Measurements from ENCODE around the gene SPNS2. TPM values are rescaled to one million over a fixed set of nuclear protein-coding genes. Genes with fewer than 3 reads are reported as not detected.

The SPNS2 gene
- total RNA-seq, 1 donor from 2014 or later, result 0.47 TPM

DNA sequence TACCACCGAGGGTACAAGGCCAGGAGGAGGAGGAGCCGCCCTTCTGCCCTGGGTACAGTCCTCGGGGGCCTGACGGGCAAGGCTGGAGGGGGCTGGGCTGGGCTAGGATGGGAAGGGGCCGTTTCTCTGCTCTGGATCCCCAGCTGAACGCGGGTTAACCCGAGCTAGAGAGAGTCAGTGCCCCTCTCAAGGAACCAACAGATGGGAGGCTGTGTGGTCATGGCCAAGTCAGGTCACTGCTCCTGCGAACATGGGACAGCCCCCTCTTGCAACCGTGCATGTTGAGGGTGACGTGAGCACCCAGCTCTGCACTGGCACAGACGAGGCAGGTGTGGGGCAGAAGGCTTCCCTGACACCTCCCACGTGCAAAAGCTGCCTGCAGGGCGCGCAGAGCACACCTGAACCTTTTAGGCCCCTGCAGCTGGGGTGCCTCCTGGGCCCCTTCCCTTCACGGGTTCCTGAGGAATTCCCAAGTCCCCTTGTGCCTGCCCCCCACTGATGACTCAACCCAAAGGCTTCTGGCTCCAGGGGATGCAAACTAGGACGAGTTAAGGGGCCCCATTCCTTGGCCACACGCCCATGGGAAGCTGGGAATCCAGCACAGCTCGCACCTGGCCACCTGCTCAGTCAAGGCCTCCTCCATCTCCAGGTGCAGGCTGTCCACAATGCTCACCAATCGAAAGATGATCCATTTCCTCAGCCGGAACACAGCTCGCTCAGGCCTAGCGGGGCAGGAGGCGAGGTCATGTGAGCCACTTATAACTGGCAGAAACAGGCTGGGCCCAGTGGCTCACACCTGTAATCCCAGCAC lies 50.2 kb downstream of the SPNS2 start:
- intact Hi-C loops (cut with micrococcal nuclease), result no loop called here

- intact Hi-C loops (cut with micrococcal nuclease), result no loop called here
These were observed 51.3 kb downstream of the SPNS2 start for GRCh38 chr17:4549781-4550533.

- intact Hi-C loops (cut with micrococcal nuclease), result no loop called here
These were observed 51.9 kb downstream of the SPNS2 start for GRCh38 chr17:4550534-4551039.

DNA sequence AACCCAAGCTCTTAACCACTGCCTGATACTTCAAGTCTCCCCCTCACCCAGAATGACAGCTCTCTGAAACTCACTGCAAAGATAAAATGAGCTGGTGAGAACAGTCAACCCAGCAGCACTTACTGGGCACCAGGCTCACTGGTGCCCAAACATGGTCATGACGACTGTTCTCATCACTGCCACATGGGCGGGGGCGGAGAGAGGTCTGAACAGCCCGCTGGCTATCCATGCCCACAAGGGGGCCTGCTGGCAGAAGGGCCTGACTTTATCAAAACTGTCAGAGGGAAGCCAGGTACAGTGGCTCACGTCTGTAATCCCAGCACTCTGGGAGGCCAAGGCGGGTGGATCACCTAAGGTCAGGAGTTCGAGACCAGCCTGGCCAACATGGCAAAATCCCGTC lies 52.5 kb downstream of the SPNS2 start:
- intact Hi-C loops (cut with micrococcal nuclease), result no loop called here

DNA sequence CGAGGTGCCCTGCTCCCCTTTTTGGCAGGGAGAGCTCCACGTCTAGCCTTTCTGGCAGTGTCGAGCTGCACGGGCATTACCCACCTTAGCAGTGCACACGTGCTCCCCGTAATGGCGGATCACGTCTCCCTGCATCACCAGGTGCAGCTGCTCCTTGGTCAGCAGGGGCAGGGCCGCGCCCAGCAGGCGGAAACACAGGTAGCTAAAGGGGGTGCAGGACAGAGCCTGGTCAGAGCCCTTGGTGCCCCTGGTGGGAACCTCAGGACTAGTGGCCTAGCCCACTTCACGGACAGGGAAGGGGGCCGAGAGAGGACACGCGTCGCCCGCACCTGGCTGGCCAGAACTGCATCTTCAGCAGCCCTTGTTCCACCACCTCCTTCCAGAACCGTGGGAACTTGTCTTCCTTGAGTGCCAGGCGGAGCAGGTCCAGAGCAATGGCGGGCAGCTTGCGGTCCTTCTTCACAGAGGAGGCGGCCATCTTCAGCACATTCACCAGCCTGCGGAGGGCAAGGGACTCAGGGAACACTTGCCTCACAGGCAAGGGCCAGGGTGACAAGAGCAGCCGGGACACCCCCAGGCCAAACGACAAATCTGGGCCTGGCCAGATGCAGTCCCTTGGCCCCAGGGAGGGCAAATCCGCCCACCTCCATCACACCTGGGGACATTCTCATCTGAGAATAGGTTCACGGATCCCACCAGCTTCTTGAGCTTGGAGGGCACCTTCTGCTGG lies 53.3 kb downstream of the SPNS2 start:
- intact Hi-C loops (cut with micrococcal nuclease), result no loop called here

- intact Hi-C loops (cut with micrococcal nuclease), result loop anchor here (2.0 kb wide), 1 partner anchor 67 kb away; no protein-coding TSS in a partner anchor
These were observed 55.0 kb downstream of the SPNS2 start for GRCh38 chr17:4553669-4554068.

- intact Hi-C loops (cut with micrococcal nuclease), result loop anchor here (2.0 kb wide), 1 partner anchor 68 kb away; no protein-coding TSS in a partner anchor
These were observed 55.8 kb downstream of the SPNS2 start for GRCh38 chr17:4554441-4554996.

DNA sequence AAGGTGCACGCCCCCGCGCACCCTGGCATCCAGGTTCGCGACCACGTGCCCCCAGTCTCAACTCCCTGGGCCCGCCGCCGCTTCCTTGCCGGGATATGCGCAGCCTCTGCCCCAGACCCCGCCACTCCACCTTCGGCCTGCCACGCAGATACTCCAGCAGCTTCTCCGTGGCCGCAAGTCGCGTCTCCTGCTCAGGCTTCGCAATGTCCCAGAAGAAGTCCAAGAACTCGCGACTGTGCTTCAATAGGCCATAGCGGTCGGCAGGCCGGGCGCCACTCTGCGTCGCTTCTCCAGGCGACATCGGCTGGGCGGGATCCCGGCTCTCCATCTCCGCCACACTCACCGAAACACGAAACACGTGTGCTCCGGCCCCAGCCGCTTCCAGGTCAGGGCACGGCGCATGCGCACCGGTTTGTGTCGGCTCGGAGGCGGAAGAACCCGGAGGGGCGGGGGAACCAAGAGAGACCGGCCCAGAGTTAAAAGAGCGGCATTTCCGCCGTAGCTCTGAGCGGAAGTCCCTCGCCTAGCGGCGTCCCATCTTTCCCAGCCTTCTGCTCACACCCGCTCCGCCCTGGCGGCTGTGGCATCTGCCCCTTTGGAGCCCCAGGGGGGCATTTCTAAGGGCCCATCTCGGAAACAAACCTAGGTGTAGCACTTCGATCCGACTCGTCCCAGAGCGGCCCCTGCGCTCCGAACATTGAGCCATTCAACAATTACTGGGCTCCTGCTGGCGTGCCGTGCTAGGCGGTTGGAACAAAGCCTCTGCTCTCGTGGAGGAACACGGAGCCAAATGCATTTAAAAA lies 56.5 kb downstream of the SPNS2 start, which contains the start of gene MYBBP1A:
TSS of gene MYBBP1A (minus strand) at position 388 of the 803 bp plus-strand sequence. CDS start at position 328, 60 bp downstream.
- intact Hi-C loops (cut with micrococcal nuclease), result loop anchor here (1.0 to 5.0 kb wide), 5 partner anchors 10 to 413 kb away; partner anchors contain the start of genes ANKFY1, CYB5D2, UBE2G1 and ZZEF1

- intact Hi-C loops (cut with micrococcal nuclease), result loop anchor here (1.0 to 5.0 kb wide), 5 partner anchors 9 to 414 kb away; partner anchors contain the start of genes ANKFY1, CYB5D2, UBE2G1 and ZZEF1
These were observed 57.4 kb downstream of the SPNS2 start for GRCh38 chr17:4555873-4556759.

- intact Hi-C loops (cut with micrococcal nuclease), result loop anchor here (5.0 kb wide), 1 partner anchor 415 kb away; the partner anchor contains the start of genes CYB5D2 and ZZEF1
These were observed 58.3 kb downstream of the SPNS2 start for GRCh38 chr17:4556996-4557395.

DNA sequence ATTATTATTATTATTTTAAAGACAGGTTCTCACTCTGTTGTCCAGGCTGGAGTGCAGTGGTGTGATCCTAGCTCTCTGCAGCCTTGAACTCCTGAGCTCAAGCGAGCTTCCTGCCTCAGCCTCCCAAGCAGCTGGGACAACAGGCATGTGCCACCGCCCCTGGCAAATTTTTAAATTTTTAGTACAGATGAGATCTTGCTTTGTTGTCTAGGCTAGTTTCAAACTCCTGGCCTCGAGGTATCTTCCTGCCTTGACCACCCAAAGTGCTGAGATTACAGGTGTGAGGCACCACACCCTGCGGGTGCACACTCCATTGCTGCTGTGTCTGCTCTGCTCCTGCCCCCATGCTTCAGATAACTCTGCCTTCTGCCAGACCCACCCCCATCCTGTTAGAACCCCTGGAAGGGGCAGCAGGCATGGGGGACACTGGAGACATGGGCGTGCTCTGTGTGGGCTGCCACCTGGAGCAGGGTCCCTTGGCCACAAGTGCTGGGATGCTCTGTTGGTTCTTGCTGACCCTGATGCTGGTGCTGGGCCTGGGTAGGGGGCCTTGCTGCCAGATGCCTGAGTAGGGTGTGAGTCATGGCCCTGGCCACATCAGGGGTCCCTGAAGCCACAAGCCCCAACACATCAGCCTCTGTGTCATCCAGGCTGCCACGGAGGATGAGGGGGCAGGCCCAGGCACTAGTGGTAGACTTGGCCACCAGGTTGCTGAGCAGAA lies 59.1 kb downstream of the SPNS2 start:
- intact Hi-C loops (cut with micrococcal nuclease), result loop anchor here (5.0 kb wide), 1 partner anchor 415 kb away; the partner anchor contains the start of genes CYB5D2 and ZZEF1

- intact Hi-C loops (cut with micrococcal nuclease), result loop anchor here (5.0 kb wide), 1 partner anchor 416 kb away; the partner anchor contains the start of genes CYB5D2 and ZZEF1
These were observed 59.8 kb downstream of the SPNS2 start for GRCh38 chr17:4558347-4558971.

GRCh38 chr17:4559139-4559791 lies 60.6 kb downstream of the SPNS2 start:
- intact Hi-C loops (cut with micrococcal nuclease), result loop anchor here (5.0 kb wide), 1 partner anchor 417 kb away; the partner anchor contains the start of genes CYB5D2 and ZZEF1

DNA sequence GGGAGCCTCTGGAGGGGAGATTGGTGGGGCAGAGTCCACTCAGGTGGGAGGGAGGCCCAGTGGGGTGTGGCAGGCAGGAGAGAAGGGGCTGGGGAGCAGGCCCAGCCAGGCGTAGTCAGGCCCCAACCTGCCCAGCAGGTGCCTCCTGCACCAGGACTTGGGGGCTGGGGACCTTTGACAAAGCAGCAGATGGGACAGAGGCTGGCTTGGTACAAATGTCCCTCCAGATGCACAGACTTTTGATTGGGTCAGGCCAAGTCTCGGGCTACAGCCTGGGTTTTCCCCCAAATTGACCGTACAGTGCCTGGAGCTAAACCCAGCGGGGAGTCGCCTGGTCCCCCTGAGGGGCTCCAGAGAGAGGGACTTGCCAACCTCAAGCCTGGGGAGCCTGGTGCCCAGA lies 61.3 kb downstream of the SPNS2 start:
- intact Hi-C loops (cut with micrococcal nuclease), result loop anchor here (5.0 to 10.0 kb wide), 2 partner anchors 418 to 595 kb away; partner anchors contain the start of genes ATP2A3, CYB5D2 and ZZEF1

DNA sequence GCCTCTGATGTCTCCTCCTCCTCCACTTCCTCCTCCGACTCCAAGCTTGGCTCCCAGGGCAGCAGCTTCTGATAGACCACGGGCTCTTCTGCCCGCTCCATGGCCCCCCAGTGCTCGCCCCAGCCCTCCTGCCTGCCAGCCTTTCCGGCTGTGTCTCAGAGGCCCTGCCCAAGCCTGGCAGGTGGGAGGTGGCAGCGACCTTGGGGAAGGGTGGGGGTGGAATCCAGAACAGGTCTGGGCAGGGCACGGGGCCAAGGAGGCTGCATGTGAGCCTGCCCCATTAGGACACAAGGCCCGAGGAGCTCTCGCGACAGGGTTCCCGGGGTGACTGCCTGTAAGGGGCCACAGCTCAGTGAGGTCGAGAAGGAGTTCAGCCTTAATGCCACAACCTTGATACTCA lies 61.7 kb downstream of the SPNS2 start, which contains the start of gene GGT6:
TSS of gene GGT6 (minus strand) at position 157 of the 400 bp plus-strand sequence. CDS start at position 101, 56 bp downstream.
- intact Hi-C loops (cut with micrococcal nuclease), result loop anchor here (10.0 kb wide), 1 partner anchor 596 kb away; the partner anchor contains the start of gene ATP2A3

- intact Hi-C loops (cut with micrococcal nuclease), result loop anchor here (10.0 kb wide), 1 partner anchor 596 kb away; the partner anchor contains the start of gene ATP2A3
These were observed 62.2 kb downstream of the SPNS2 start for GRCh38 chr17:4560837-4561256.
